ENCODE measurements around the gene PRXL2C. TPM values are rescaled to one million over a fixed set of nuclear protein-coding genes. Genes with fewer than 3 reads are reported as not detected.

Gene PRXL2C
- total and polyA plus RNA-seq, 2 of the 8 experiments (the other 6 are each of a cell fraction or from before 2014, with no cell fraction given), result 2.8 to 7.3 TPM

GRCh38 chr9:96620832-96621269 is 34.3 kb downstream of the PRXL2C start (continued):
- TF ChIP-seq BCL11A (IDR thresholded peaks at IDR 0.05; ENCODE audit: low read depth in 2 of 2, low read length in 2 of 2) (no peak), ASH2L (IDR thresholded peaks at IDR 0.05; ENCODE audit: low read length) (peak; percentile 38), NRF1 (IDR thresholded peaks at IDR 0.05; ENCODE audit: low read depth, low read length) (no peak), GTF2F1 (IDR thresholded peaks at IDR 0.05; ENCODE audit: borderline replicate concordance, low read depth, low read length) (no peak), SRF (IDR thresholded peaks at IDR 0.05; ENCODE audit: low read depth, low read length) (peak; percentile 70), CREB1 (IDR thresholded peaks at IDR 0.05) (no peak), RAD21 (IDR thresholded peaks at IDR 0.05 in 1 of 2, conservative IDR thresholded peaks at IDR 0.05 in 1 of 2; ENCODE audit: low read depth in 2 of 2, low read length in 2 of 2) (peak in 1 of 2 experiments; percentile 36; a peak in 1 of 4 replicates)
